ENCODE data around the gene RNF214. TPM values are rescaled to one million over a fixed set of nuclear protein-coding genes. Genes with fewer than 3 reads are reported as not detected.
A peak's percentile ranks its signal among the peaks of the same experiment; 100 is the strongest.

Gene RNF214
- total RNA-seq, 4 donors from 2014 or later: 12.4 to 21.5 (median 18.4) TPM

DNA sequence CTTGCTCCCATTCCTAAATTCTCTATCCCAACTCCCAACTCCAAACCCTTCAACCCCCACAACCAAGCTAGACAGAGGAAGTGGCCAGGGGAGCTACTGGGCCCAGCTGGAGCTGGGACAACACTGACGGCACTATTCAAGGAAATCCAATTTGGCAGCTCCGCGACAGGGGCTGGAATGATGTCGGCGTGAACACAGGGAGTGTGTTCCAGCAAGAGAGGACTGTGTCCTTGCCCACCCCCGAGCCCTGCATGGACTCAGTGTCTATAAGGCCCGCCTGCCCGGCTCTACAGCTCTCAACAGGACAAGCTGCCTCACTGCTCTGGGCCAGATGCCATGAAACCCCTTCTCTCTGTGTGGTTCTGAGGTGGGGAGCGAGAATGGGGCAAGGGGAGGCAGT lies 11.9 kb upstream of the RNF214 start:
- H3K36me3 ChIP-seq: peaks cover 0 to 84% (median 48%) of the 10 kb centered on the region in 4 donors
- intact Hi-C loops (cut with DNase I): no loop called here
- WGBS: 45% methylated on average over 6 of the region's 9 CpGs

GRCh38 chr11:117220999-117221774 lies 11.3 kb upstream of the RNF214 start:
- Histone ChIP-seq H3K4me1 (peaks cover 53 to 100% (median 100%) of the 10 kb centered on the region in 4 donors), H3K27ac (replicated peaks in 1 of 4) (peak overlapping the region; percentile 84 to 95 (median 94)), H3K36me3 (peaks cover 0 to 83% (median 48%) of the 10 kb centered on the region in 4 donors), H3K9me3 (no peaks in the 10 kb centered on the region), H3K4me3 (peak overlapping the region; percentile 4 to 20 (median 19)), H3K27me3 (no peaks in the 10 kb centered on the region)
- intact Hi-C loops (cut with DNase I): no loop called here
- DNase-seq (ENCODE audit: extremely low spot score): no peak
- WGBS: 29% methylated on average over 7 of the region's 7 CpGs
- no peak for TF ChIP-seq POLR2A (IDR thresholded peaks at IDR 0.05; ENCODE audit: low read depth)
- peak; percentile 5 to 6 for TF ChIP-seq POLR2AphosphoS5 (IDR thresholded peaks at IDR 0.05)
- peak; percentile 69 for TF ChIP-seq EP300 (IDR thresholded peaks at IDR 0.05)
- TF ChIP-seq, protein P1, sequence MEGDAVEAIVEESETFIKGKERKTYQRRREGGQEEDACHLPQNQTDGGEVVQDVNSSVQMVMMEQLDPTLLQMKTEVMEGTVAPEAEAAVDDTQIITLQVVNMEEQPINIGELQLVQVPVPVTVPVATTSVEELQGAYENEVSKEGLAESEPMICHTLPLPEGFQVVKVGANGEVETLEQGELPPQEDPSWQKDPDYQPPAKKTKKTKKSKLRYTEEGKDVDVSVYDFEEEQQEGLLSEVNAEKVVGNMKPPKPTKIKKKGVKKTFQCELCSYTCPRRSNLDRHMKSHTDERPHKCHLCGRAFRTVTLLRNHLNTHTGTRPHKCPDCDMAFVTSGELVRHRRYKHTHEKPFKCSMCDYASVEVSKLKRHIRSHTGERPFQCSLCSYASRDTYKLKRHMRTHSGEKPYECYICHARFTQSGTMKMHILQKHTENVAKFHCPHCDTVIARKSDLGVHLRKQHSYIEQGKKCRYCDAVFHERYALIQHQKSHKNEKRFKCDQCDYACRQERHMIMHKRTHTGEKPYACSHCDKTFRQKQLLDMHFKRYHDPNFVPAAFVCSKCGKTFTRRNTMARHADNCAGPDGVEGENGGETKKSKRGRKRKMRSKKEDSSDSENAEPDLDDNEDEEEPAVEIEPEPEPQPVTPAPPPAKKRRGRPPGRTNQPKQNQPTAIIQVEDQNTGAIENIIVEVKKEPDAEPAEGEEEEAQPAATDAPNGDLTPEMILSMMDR (IDR thresholded peaks at IDR 0.05): no peak

More for the DNA sequence above, 11.9 kb upstream of the RNF214 start:
- H3K9me3 ChIP-seq: no peaks in the 10 kb centered on the region
- peaks cover 53 to 100% (median 99%) of the 10 kb centered on the region in 4 donors for H3K4me1 ChIP-seq
- H3K4me3 ChIP-seq: peak overlapping the region in 3 of 4 donors; percentile 19 to 20 (median 19)
- H3K27ac ChIP-seq (replicated peaks in 1 of 4): peak overlapping the region; percentile 84 to 95 (median 94)
- no peak for DNase-seq (ENCODE audit: extremely low spot score)
- H3K27me3 ChIP-seq: no peaks in the 10 kb centered on the region
- TF ChIP-seq POLR2AphosphoS5 (IDR thresholded peaks at IDR 0.05): peak; percentile 82 to 84
- TF ChIP-seq, protein P1 (IDR thresholded peaks at IDR 0.05): no peak
- peak; percentile 7 for TF ChIP-seq EP300 (IDR thresholded peaks at IDR 0.05)
- no peak for TF ChIP-seq POLR2A (IDR thresholded peaks at IDR 0.05; ENCODE audit: low read depth)

DNA sequence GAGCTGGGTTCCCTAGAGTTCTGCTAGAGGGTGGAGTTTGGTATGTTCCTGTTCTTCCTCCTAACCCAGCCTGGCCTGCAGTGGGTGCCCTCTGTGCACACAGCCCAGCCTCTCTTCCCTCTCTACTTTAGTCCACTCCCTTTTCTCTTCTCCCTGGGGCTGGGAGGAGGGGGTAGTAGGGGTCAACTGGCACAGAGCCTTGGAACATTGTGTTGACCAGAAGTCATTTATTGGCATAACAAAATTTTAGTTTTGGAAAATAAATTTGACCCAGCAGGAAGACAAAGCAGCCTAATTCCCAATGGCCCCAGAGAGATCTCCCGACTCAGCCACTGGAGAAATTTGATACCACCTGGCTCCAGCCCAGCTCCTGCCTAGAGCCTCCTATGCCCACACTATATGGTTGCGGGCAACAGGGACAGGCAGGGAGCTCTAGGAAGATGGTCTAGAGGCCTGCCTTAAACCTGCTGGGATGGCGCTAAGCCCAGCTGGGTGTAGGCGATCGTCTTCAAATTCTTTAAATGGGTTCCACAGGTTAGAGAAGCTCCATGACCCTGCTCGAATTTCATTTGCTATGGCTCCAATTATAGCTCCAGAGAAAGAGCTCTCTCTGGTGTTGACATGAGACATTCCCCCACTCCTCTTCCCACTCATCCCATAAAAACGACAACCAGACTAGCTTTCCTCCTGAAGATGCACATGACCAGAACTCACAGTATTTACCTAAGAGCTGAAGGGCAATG lies 10.5 kb upstream of the RNF214 start:
- intact Hi-C loops (cut with DNase I): no loop called here
- H3K36me3 ChIP-seq: peaks cover 3 to 80% (median 50%) of the 10 kb centered on the region in 4 donors
- peaks cover 49 to 99% (median 97%) of the 10 kb centered on the region in 4 donors for H3K4me1 ChIP-seq
- no peak for DNase-seq (ENCODE audit: extremely low spot score)
- H3K4me3 ChIP-seq: peak overlapping the region in 3 of 4 donors; percentile 4 to 19 (median 17)
- no peaks in the 10 kb centered on the region for H3K9me3 ChIP-seq
- peak; percentile 43 to 77 for TF ChIP-seq POLR2AphosphoS5 (IDR thresholded peaks at IDR 0.05)
- TF ChIP-seq, protein P1 (IDR thresholded peaks at IDR 0.05): peak in 1 of 3 experiments; percentile 18
- no peak for TF ChIP-seq POLR2A (IDR thresholded peaks at IDR 0.05; ENCODE audit: low read depth)
- TF ChIP-seq EP300 (IDR thresholded peaks at IDR 0.05): no peak
- H3K27me3 ChIP-seq: no peaks in the 10 kb centered on the region
- H3K27ac ChIP-seq (replicated peaks in 1 of 4): peak overlapping the region; percentile 84 to 95 (median 94)
- 25% methylated on average over 7 of the region's 7 CpGs for WGBS

GRCh38 chr11:117222991-117223740 lies 9.3 kb upstream of the RNF214 start:
- 90% methylated on average over 14 of the region's 14 CpGs for whole genome bisulfite sequencing
- intact Hi-C loops (cut with DNase I): no loop called here

More at GRCh38 chr11:117222991-117223740, 9.3 kb upstream of the RNF214 start:
- TF ChIP-seq, protein P1 (IDR thresholded peaks at IDR 0.05): no peak
- TF ChIP-seq POLR2AphosphoS5 (IDR thresholded peaks at IDR 0.05) (no peak), POLR2A (IDR thresholded peaks at IDR 0.05; ENCODE audit: low read depth) (no peak), EP300 (IDR thresholded peaks at IDR 0.05) (no peak)
- no peak overlapping the region for H3K4me3 ChIP-seq
- peaks cover 42 to 88% (median 85%) of the 10 kb centered on the region in 4 donors for H3K4me1 ChIP-seq
- H3K27ac ChIP-seq (replicated peaks in 1 of 4): peak overlapping the region; percentile 84 to 95 (median 94)
- H3K36me3 ChIP-seq: peaks cover 15 to 80% (median 56%) of the 10 kb centered on the region in 4 donors
- no peak for DNase-seq (ENCODE audit: extremely low spot score)
- H3K27me3 ChIP-seq: no peaks in the 10 kb centered on the region
- no peaks in the 10 kb centered on the region for H3K9me3 ChIP-seq
